DND-41 (cell line): ENCODE data around the gene KRTAP5-6.

ENCODE experiments used
- ATAC-seq: fragments of 200-7000 bp; cut with Tn5 transposase; 3 replicates; pipeline ENCODE4 v1.9.1; 2021; ENCODE audit warnings: low read depth; ENCODE audit not compliant: insufficient read depth
- DNase-seq: peaks from one replicate; pipeline ENCODE4 v3.0.0-alpha.2; 2020
- H2AFZ ChIP-seq: 2 replicates; pipeline ENCODE4 v1.6.0; 2012; ENCODE audit warnings: low read depth, low read length
- H3K27ac ChIP-seq: 2 replicates; pipeline ENCODE4 v1.5.1; 2012; ENCODE audit warnings: low read length, inconsistent platforms
- H3K27me3 ChIP-seq: fragments of 200-600 bp; sonication (generic); 2 replicates; pipeline ENCODE4 v1.6.0; 2012; ENCODE audit warnings: low read length, mild to moderate bottlenecking, inconsistent platforms; ENCODE audit not compliant: insufficient read depth, poor library complexity
- H3K36me3 ChIP-seq: 2 replicates; pipeline ENCODE4 v1.5.1; 2012; ENCODE audit warnings: low read length, inconsistent platforms; ENCODE audit not compliant: insufficient read depth
- H3K4me1 ChIP-seq: 2 replicates; pipeline ENCODE4 v1.5.1; 2012; ENCODE audit warnings: mild to moderate bottlenecking, low read length; ENCODE audit not compliant: insufficient read depth
- H3K4me2 ChIP-seq: 2 replicates; pipeline ENCODE4 v1.6.0; 2012; ENCODE audit warnings: mild to moderate bottlenecking, moderate library complexity, low read length, inconsistent platforms; ENCODE audit not compliant: insufficient read depth
- H3K4me3 ChIP-seq, 2 experiments: fragments of 200-600 bp in 1 of 2; shearing (Covaris generic) in 1 of 2; 2 replicates each; pipeline ENCODE4 v1.5.1; 2012 to 2016; ENCODE audit warnings: inconsistent platforms in 2 of 2, low read length in 2 of 2, mild to moderate bottlenecking in 2 of 2, low read depth in 1 of 2, moderate library complexity in 1 of 2
- H3K79me2 ChIP-seq: 2 replicates; pipeline ENCODE4 v1.6.0; 2012; ENCODE audit warnings: low read length, inconsistent platforms; ENCODE audit not compliant: insufficient read depth
- H3K9ac ChIP-seq: 2 replicates; pipeline ENCODE4 v1.6.0; 2012; ENCODE audit warnings: low read depth, mild to moderate bottlenecking, inconsistent platforms, low read length, moderate library complexity
- H3K9me3 ChIP-seq: 2 replicates; pipeline ENCODE4 v1.5.1; 2012; ENCODE audit warnings: low read length, moderate library complexity, mild to moderate bottlenecking, inconsistent platforms; ENCODE audit not compliant: insufficient read depth, severe bottlenecking
- H4K20me1 ChIP-seq: 2 replicates; pipeline ENCODE4 v1.6.0; 2012; ENCODE audit warnings: low read length; ENCODE audit not compliant: insufficient read depth
- CTCF ChIP-seq: IDR thresholded peaks from 2 replicates; pipeline ENCODE4 v1.5.1; 2012; ENCODE audit warnings: borderline replicate concordance, low read length, moderate library complexity, mild to moderate bottlenecking; ENCODE audit not compliant: poor library complexity, severe bottlenecking; ENCODE audit errors: extremely low read depth
- EZH2 ChIP-seq: IDR thresholded peaks from 3 replicates; pipeline ENCODE4 v1.6.1; 2012; ENCODE audit warnings: borderline replicate concordance, low read depth, mild to moderate bottlenecking, moderate library complexity, low read length, inconsistent platforms; ENCODE audit not compliant: severe bottlenecking

The KRTAP5-6 gene

GRCh38 chr11:1743585-1744136 is 46.7 kb downstream of the KRTAP5-6 start:
- H4K20me1 ChIP-seq = no peaks in the 10 kb centered on the region

GRCh38 chr11:1744137-1744886 is 47.3 kb downstream of the KRTAP5-6 start:
- TF ChIP-seq CTCF = no peak
- no peak for TF ChIP-seq EZH2
- Histone ChIP-seq H3K27ac (no peak overlapping the region), H4K20me1 (no peaks in the 10 kb centered on the region), H3K9me3 (no peaks in the 10 kb centered on the region), H3K9ac (no peak overlapping the region), H3K4me3 (no peak overlapping the region), H3K4me1 (no peaks in the 10 kb centered on the region), H3K79me2 (no peaks in the 10 kb centered on the region), H3K36me3 (peaks cover 10% of the 10 kb centered on the region; the same call in 1 of the 2 replicates), H2AFZ (no peak overlapping the region), H3K4me2 (no peak overlapping the region), H3K27me3 (no peaks in the 10 kb centered on the region)
- no peak for DNase-seq
- no peak for ATAC-seq

More at GRCh38 chr11:1743585-1744136, 46.7 kb downstream of the KRTAP5-6 start:
- Histone ChIP-seq H3K4me1 (no peaks in the 10 kb centered on the region), H3K4me3 (no peak overlapping the region), H3K9me3 (no peaks in the 10 kb centered on the region), H3K9ac (no peak overlapping the region), H3K27ac (no peak overlapping the region), H3K79me2 (no peaks in the 10 kb centered on the region), H3K4me2 (no peak overlapping the region), H2AFZ (no peak overlapping the region), H3K36me3 (peaks cover 10% of the 10 kb centered on the region; the same call in 1 of the 2 replicates), H3K27me3 (no peaks in the 10 kb centered on the region)
- ATAC-seq (no peak), DNase-seq (no peak)
- TF ChIP-seq EZH2 (no peak), CTCF (no peak)

- no peak overlapping the region for H2AFZ ChIP-seq
- H3K36me3 ChIP-seq = peaks cover 10% of the 10 kb centered on the region; the same call in 1 of the 2 replicates
- H3K27me3 ChIP-seq = no peaks in the 10 kb centered on the region
- H4K20me1 ChIP-seq = no peaks in the 10 kb centered on the region
- ATAC-seq (no peak), DNase-seq (no peak)
- H3K4me3 ChIP-seq = no peak overlapping the region
- no peak overlapping the region for H3K4me2 ChIP-seq
- no peaks in the 10 kb centered on the region for H3K79me2 ChIP-seq
- TF ChIP-seq EZH2 = no peak
- no peak for TF ChIP-seq CTCF
- H3K9me3 ChIP-seq = no peaks in the 10 kb centered on the region
- H3K4me1 ChIP-seq = no peaks in the 10 kb centered on the region
- H3K9ac ChIP-seq = no peak overlapping the region
- H3K27ac ChIP-seq = no peak overlapping the region
These were observed 48.1 kb downstream of the KRTAP5-6 start for GRCh38 chr11:1744891-1745700.
